Osteocyte (in vitro differentiated cells): Measurements from ENCODE around the gene CA11. TPM values are rescaled to one million over a fixed set of nuclear protein-coding genes. Genes with fewer than 3 reads are reported as not detected.
A peak's percentile ranks its signal among the peaks of the same experiment; 100 is the strongest.
"Not testable (repeated sequence)": the region's sequence is repeated elsewhere in the genome, so short reads cannot be mapped to it uniquely, and the experiment has no call there.

Experiments
- DNase-seq: peaks from one replicate; pipeline ENCODE4 v3.0.0; 2021; ENCODE audit warnings: mixed read lengths; ENCODE audit not compliant: unreplicated experiment; ENCODE audit errors: extremely low spot score
- H3K27ac Mint-ChIP-seq: one replicate; pipeline ENCODE4 v1.8.0; 2021; ENCODE audit warnings: mild to moderate bottlenecking, mixed read lengths; ENCODE audit not compliant: unreplicated experiment
- H3K27me3 Mint-ChIP-seq: one replicate; pipeline ENCODE4 v1.8.0; 2021; ENCODE audit warnings: mixed read lengths; ENCODE audit not compliant: unreplicated experiment
- H3K36me3 Mint-ChIP-seq: one replicate; pipeline ENCODE4 v1.8.0; 2021; ENCODE audit warnings: mixed read lengths; ENCODE audit not compliant: unreplicated experiment
- H3K4me1 Mint-ChIP-seq: one replicate; pipeline ENCODE4 v1.8.0; 2021; ENCODE audit warnings: mixed read lengths; ENCODE audit not compliant: unreplicated experiment
- H3K4me3 Mint-ChIP-seq: one replicate; pipeline ENCODE4 v1.8.0; 2021; ENCODE audit warnings: mild to moderate bottlenecking, moderate library complexity, mixed read lengths; ENCODE audit not compliant: unreplicated experiment
- H3K9me3 Mint-ChIP-seq: one replicate; pipeline ENCODE4 v1.8.0; 2021; ENCODE audit warnings: mixed read lengths; ENCODE audit not compliant: unreplicated experiment
- total RNA-seq: library from RNA; stranded (reverse); gene quantifications from 2 replicates; pipeline ENCODE4 v1.2.1, GENCODE V29; 2021
- TF ChIP-seq, protein P1 (sequence below): fragments of 200-600 bp; sonication (generic); IDR thresholded peaks from 2 replicates; pipeline ENCODE4 v1.5.0; 2021; ENCODE audit warnings: antibody characterized with exemption, mild to moderate bottlenecking, moderate library complexity

The CA11 gene
- total RNA-seq, 1 donor from 2014 or later, result 40.7 TPM

DNA sequence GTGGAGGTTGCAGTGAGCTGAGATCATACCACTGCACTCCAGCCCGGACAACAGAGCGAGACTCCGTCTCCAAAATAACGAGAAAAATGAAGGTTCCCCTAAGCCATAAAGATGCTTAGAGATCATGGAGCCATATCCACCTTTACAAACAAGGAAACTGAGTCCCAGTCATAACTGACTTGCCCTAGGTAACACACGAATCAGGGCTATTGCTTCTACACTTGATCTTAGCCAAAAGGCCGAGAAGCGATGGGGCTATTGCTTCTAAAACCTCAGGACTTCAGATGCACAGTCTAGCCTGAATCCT, 12.0 kb downstream of the CA11 start:
- H3K4me3 Mint-ChIP-seq, result peak overlapping the region; percentile 76
- H3K9me3 Mint-ChIP-seq, result no peaks in the 10 kb centered on the region
- H3K27me3 Mint-ChIP-seq, result no peaks in the 10 kb centered on the region
- TF ChIP-seq, protein P1, sequence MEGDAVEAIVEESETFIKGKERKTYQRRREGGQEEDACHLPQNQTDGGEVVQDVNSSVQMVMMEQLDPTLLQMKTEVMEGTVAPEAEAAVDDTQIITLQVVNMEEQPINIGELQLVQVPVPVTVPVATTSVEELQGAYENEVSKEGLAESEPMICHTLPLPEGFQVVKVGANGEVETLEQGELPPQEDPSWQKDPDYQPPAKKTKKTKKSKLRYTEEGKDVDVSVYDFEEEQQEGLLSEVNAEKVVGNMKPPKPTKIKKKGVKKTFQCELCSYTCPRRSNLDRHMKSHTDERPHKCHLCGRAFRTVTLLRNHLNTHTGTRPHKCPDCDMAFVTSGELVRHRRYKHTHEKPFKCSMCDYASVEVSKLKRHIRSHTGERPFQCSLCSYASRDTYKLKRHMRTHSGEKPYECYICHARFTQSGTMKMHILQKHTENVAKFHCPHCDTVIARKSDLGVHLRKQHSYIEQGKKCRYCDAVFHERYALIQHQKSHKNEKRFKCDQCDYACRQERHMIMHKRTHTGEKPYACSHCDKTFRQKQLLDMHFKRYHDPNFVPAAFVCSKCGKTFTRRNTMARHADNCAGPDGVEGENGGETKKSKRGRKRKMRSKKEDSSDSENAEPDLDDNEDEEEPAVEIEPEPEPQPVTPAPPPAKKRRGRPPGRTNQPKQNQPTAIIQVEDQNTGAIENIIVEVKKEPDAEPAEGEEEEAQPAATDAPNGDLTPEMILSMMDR, result no peak
- H3K4me1 Mint-ChIP-seq, result peaks cover 76% of the 10 kb centered on the region
- DNase-seq, result no peak
- peak overlapping the region; percentile 93 for H3K27ac Mint-ChIP-seq
- H3K36me3 Mint-ChIP-seq, result peaks cover 4% of the 10 kb centered on the region

DNA sequence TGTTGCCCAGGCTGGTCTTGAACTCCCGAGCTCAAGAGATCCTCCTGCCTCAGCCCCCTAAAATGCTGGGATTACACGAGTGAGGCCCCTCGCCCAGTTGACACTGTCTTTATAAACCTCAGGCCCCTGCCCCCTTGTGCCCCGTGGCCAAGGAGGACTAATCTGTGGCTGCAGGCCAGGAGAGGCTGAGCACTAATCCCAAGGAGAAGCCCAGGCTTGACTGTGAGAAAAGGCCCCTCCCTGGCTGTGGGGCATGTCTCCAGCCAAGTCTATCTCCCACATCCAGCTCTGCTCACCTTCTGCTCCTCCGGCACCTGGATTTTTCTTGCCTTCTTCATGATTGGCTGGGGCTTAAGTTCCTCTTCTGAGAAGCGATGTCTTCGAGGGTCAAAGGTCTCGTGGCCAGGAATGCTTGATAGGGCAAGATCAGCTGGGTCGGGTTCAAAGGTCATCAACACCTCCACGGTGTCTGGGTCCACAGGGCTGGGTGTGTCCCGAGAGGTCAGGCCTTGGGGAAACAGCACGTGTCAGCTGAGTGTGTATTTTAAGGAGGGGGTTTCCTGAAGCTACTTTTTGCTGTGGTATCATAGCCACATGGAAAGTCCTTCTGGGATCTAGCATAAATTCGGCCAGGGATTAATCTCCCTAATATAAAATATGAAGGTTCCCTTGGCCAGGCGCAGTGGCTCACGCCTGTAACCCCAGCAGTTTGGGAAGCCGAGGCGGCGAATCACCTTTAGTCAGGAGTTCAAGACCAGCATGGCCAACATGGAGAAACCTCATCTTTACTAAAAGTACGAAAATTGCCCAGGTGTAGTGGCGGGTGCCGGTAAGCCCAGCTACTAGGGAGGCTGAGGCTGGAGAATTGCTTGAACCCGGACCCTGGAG, 12.6 kb downstream of the CA11 start:
- Mint-ChIP-seq H3K36me3 (peaks cover 7% of the 10 kb centered on the region), H3K9me3 (no peaks in the 10 kb centered on the region), H3K27ac (peak overlapping the region; percentile 93), H3K4me3 (peak overlapping the region; percentile 76), H3K27me3 (no peaks in the 10 kb centered on the region), H3K4me1 (peaks cover 75% of the 10 kb centered on the region)
- TF ChIP-seq, protein P1, result no peak
- DNase-seq, result no peak

DNA sequence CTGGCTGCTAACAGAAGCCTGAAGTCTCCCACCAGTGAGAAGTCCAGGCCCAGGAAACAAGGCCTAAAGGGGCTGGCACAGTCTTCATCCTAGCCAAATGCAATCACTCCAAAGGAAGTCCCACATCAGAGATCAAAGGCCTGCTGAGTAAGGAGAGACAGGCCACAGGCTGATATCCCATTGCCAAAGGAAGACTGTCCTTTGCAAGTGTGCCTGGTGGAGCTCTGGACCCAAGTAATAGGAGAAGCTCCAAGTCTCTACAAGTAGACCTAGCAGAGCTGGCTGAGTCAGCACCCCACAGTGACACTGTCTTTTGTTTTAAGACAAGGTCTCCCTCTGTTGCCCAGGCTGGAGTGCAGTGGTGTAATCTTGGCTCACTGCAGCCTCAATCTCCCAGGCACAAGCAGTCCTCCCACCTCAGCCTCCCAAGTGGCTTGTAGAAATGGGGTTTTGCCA, 13.3 kb downstream of the CA11 start:
- H3K27ac Mint-ChIP-seq, result peak overlapping the region; percentile 93
- no peak for DNase-seq
- H3K36me3 Mint-ChIP-seq, result peaks cover 7% of the 10 kb centered on the region
- peaks cover 71% of the 10 kb centered on the region for H3K4me1 Mint-ChIP-seq
- H3K27me3 Mint-ChIP-seq, result no peaks in the 10 kb centered on the region
- H3K4me3 Mint-ChIP-seq, result no peak overlapping the region
- TF ChIP-seq, protein P1, result no peak
- H3K9me3 Mint-ChIP-seq, result no peaks in the 10 kb centered on the region

DNA sequence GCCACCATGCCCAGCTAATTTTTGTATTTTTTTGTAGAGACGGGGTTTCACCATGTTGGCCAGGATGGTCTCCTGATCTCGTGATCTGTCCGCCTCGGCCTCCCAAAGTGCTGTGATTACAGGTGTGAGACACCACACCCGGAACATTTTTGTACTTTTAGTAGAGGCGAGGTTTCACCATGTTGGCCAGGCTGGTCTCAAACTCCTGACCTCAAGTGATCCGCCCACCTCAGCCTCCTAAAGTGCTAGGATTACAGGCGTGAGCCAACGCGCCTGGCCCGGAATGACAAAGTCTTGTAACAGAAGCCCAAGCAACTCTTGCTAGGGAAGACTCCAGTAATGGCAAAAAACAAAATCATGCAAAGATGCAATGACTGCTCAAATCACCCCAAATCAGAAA, 13.7 kb downstream of the CA11 start:
- peaks cover 68% of the 10 kb centered on the region for H3K4me1 Mint-ChIP-seq
- H3K4me3 Mint-ChIP-seq, H3K27me3 Mint-ChIP-seq, DNase-seq, H3K36me3 Mint-ChIP-seq, H3K9me3 Mint-ChIP-seq: not testable (repeated sequence)
- peak overlapping the region; percentile 93 for H3K27ac Mint-ChIP-seq

- H3K9me3 Mint-ChIP-seq, result no peaks in the 10 kb centered on the region
- DNase-seq, result no peak
- peaks cover 7% of the 10 kb centered on the region for H3K36me3 Mint-ChIP-seq
- H3K4me3 Mint-ChIP-seq, result peak overlapping the region; percentile 60
- TF ChIP-seq, protein P1, result no peak
- peaks cover 63% of the 10 kb centered on the region for H3K4me1 Mint-ChIP-seq
- peak overlapping the region; percentile 92 for H3K27ac Mint-ChIP-seq
- H3K27me3 Mint-ChIP-seq, result no peaks in the 10 kb centered on the region
Observed at GRCh38 chr19:48631225-48631624, 14.8 kb downstream of the CA11 start.
